Subcutaneous preadipocyte (primary cell): ENCODE results near the gene KRTAP20-2. TPM values are rescaled to one million over a fixed set of nuclear protein-coding genes. Genes with fewer than 3 reads are reported as not detected.

ENCODE experiments used
- small RNA-seq: library from RNA; depleted of rRNA; stranded (forward); fragments of <200 nt; gene quantifications from one replicate; pipeline ENCODE3, GENCODE V24; 2012
- total RNA-seq: library from RNA; depleted of rRNA; stranded (reverse); fragments of >200 nt; gene quantifications from 2 replicates; pipeline ENCODE4 v1.2.3, GENCODE V29; 2012

Gene KRTAP20-2
- not detected in 2 replicates for total RNA-seq

DNA sequence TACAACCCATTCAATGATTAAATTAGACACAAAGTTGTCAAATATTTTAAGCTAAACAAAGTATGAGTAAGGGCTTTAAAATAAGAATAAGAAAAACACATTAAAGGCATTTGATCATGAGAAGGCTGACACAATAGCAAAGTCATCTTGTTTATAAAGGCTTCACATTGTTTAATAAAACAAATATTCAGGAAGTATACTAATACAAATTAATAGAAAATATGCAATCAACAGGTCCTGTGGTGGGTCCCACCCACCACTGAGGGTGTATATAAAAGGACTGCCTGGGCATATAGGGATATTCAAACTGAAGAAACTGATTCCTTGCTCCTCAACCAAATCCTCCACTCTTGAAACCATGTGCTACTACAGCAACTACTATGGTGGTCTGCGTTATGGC is at the start of gene KRTAP20-2:
KRTAP20-2 (plus strand) TSS at position 301 of the 400 bp plus-strand sequence; CDS start at position 359, 58 bp downstream.

DNA sequence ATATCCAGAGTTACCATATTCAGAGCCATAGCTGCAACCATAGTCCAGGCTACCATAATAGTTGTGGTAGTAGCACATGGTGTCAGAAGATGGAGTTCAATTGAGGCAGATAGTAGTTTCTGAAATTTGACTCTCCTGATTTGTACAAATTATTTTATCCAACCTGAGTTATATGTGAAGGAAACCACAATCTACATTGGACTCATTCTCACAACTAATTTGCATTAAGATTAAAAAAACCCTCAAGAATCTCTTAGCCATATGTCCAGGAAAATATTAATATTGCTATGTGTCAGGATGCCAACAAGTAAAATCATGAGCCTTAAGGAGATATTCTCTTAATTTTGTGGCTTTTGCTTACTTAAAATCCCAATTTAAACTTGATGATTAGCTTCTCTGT is 44.7 kb upstream of the KRTAP20-2 start, which contains the start of gene KRTAP22-2:
KRTAP22-2 (minus strand) TSS at position 101 of the 400 bp plus-strand sequence.

DNA sequence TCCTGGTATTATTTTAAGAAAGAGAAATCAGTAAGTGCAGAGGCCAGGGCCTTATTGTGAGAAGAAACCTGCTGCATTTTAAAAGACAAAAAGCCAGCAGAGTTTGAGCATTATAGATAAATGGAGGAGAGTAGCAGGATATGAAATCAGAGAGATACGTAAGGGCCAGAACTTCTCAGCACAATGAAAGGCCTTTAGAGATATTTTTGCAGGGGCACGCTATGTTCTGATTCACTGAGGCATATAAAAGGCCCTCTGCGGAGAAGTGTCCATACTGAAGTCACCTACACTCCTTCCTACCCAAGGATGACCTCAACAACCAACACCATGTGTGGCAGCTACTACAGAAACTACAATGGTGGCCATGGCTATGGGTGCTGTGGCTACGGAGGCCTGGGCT is 42.9 kb upstream of the KRTAP20-2 start, which contains the start of gene KRTAP6-3:
KRTAP6-3 (plus strand) TSS at position 301 of the 400 bp plus-strand sequence; CDS start at position 307, 6 bp downstream.

DNA sequence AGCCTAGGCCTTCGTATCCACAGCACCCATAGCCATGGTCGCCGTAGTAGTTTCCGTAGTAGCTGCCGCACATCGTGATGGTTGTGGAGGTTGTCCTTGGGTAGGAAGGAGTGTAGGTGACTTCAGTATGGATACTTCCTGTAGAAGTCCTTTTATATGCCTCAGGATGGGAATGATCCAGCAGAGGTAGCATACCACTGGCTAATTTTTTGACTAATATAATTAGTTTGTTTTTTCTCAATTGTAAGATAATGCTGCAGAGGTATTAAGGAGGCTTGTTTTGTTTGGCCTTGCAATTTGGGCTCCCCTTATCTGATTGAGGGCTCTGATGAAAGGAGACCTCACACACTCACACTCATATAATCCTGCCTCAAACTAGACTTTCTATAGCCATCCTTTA is 36.2 kb upstream of the KRTAP20-2 start, which contains the start of gene KRTAP6-2:
KRTAP6-2 (minus strand) TSS at position 101 of the 400 bp plus-strand sequence; CDS start at position 73, 28 bp downstream.

DNA sequence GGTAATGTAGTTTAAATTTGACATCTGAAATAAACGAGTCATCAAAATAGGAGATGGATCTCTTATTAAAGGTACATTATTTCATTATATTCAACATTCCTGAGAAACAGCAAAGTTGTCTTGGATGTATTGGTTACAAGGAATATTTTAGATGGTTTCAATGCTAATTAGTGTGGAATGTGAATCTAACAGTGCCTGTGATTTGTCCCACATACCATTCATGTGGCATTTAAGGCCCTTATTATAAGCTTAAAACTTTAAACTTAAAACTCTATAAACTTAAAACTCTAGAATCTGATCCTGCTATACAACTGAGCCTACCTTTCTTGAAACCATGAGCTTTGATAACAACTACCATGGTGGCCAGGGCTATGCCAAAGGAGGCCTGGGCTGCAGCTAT is 34.2 kb upstream of the KRTAP20-2 start, which contains the start of gene KRTAP22-1:
KRTAP22-1 (plus strand) TSS at position 301 of the 400 bp plus-strand sequence.

DNA sequence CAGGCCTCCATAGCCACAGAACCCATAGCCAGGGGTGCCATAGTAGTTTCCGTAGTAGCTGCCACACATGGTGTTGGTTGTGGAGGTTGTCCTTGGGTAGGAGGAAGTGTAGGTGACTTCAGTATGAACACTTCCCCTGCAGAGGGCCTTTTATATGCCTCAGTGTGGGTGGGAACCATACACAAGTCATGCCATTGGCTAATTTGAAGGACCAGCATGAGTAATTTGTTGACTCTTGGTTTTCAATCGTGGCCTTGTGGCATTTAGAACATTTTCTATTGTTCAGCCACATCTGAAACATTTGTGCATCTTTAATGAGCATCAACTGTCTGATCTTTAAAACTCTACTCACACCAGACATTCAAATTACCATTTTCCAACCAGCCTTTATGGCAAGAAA is 21.2 kb upstream of the KRTAP20-2 start, which contains the start of gene KRTAP6-1:
KRTAP6-1 (minus strand) TSS at position 95 of the 400 bp plus-strand sequence; CDS start at position 69, 26 bp downstream.

DNA sequence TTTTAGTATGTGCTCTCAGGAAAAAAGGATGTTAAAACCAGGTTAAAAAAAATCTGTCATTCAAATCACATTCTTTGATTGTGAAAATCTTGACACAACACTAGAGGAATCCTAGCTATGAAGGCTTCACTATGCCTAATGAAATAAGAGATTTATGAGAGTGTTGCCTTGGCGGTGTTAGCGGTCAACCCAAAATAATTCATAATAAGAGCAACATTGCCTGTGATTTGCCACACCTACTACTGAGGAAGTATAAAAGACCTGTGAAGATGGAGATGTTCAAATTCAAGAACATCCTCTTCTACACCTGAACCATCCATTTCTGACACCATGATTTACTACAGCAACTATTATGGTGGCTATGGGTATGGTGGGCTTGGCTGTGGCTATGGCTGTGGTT is 18.9 kb upstream of the KRTAP20-2 start, which contains the start of gene KRTAP20-1:
KRTAP20-1 (plus strand) TSS at position 301 of the 400 bp plus-strand sequence; CDS start at position 331, 30 bp downstream.

DNA sequence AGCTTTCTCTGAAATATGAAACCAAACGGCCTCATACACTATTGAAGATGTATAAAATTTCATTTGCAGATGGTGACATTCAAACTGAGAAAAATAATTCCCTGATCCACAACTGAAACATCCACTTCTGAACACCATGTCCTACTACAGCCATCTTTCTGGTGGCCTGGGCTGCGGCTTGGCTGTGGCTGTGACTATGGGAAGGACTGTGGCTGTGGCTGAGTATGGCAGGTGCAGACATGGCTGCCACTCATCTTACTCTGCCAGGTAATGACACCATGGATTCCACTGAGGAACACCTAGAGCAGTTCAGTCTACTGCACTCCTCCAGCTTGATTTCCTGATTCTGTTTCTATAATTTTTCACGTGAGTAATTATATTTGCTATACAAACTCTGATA is 14.5 kb upstream of the KRTAP20-2 start, which contains the start of gene KRTAP20-4:
KRTAP20-4 (plus strand) TSS at position 106 of the 400 bp plus-strand sequence.

DNA sequence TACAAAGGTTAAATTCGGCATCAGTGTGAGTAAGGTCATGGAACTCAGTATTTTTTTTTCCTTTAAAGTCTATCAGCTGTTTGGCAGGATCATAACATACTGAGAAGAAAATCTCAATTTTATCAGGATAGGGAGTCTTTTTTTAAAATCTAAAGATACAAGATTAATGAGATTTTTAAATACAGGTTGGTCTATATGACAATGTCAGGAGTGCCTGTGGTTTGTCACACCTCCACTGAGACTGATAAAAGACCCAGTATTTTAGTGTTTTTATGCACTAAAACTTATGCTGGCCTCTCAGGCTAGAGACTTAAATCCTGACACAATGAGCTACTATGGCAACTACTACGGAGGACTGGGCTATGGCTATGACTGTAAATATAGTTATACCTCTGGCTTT is 7.6 kb downstream of the KRTAP20-2 start, which contains the start of gene KRTAP20-3:
KRTAP20-3 (plus strand) TSS at position 301 of the 400 bp plus-strand sequence.

Small RNAs within 50 kb of the gene (small RNA-seq; reads per million reads assigned to genes)
- gene KRTAP20-1, result not detected
- gene KRTAP20-3, result not detected
- gene KRTAP20-4, result not detected
- gene KRTAP22-1, result not detected
- not detected for gene KRTAP22-2

Other genes starting within 250 kb of the KRTAP20-2 start
- gene KRTAP13-1, start 239.2 kb upstream of the KRTAP20-2 start, total RNA-seq, result not detected in 2 replicates
- not detected in 2 replicates for gene KRTAP13-3, start 209.3 kb upstream of the KRTAP20-2 start, total RNA-seq
- gene KRTAP13-4, start 205.0 kb upstream of the KRTAP20-2 start, total RNA-seq, result not detected in 2 replicates
- gene KRTAP15-1, start 194.9 kb upstream of the KRTAP20-2 start, total RNA-seq, result not detected in 2 replicates
- gene KRTAP19-1, start 154.8 kb upstream of the KRTAP20-2 start, total RNA-seq, result not detected in 2 replicates
- not detected in 2 replicates for gene KRTAP19-2, start 147.8 kb upstream of the KRTAP20-2 start, total RNA-seq
- gene KRTAP19-3, start 143.2 kb upstream of the KRTAP20-2 start, total RNA-seq, result not detected in 2 replicates
- gene KRTAP19-4, start 138.0 kb upstream of the KRTAP20-2 start, total RNA-seq, result not detected in 2 replicates
- gene KRTAP19-5, start 133.1 kb upstream of the KRTAP20-2 start, total RNA-seq, result not detected in 2 replicates
- not detected in 2 replicates for gene KRTAP19-6, start 93.3 kb upstream of the KRTAP20-2 start, total RNA-seq
- not detected in 2 replicates for gene KRTAP19-7, start 73.9 kb upstream of the KRTAP20-2 start, total RNA-seq
- gene KRTAP22-2, start 44.8 kb upstream of the KRTAP20-2 start, total RNA-seq, result not detected in 2 replicates
- not detected in 2 replicates for gene KRTAP6-3, start 42.8 kb upstream of the KRTAP20-2 start, total RNA-seq
- gene KRTAP6-2, start 36.3 kb upstream of the KRTAP20-2 start, total RNA-seq, result not detected in 2 replicates
- gene KRTAP22-1, start 34.1 kb upstream of the KRTAP20-2 start, total RNA-seq, result not detected in 2 replicates
- gene KRTAP6-1, start 21.3 kb upstream of the KRTAP20-2 start, total RNA-seq, result not detected in 2 replicates
- gene KRTAP20-1, start 18.8 kb upstream of the KRTAP20-2 start, total RNA-seq, result not detected in 2 replicates
- not detected in 2 replicates for gene KRTAP20-4, start 14.6 kb upstream of the KRTAP20-2 start, total RNA-seq
- gene KRTAP20-3, start 7.7 kb downstream of the KRTAP20-2 start, total RNA-seq, result not detected in 2 replicates
- not detected in 2 replicates for gene KRTAP21-3, start 83.6 kb downstream of the KRTAP20-2 start, total RNA-seq
- gene KRTAP21-2, start 112.1 kb downstream of the KRTAP20-2 start, total RNA-seq, result not detected in 2 replicates
- not detected in 2 replicates for gene KRTAP21-1, start 120.2 kb downstream of the KRTAP20-2 start, total RNA-seq
- not detected in 2 replicates for gene KRTAP8-1, start 178.1 kb downstream of the KRTAP20-2 start, total RNA-seq
- not detected in 2 replicates for gene KRTAP7-1, start 194.6 kb downstream of the KRTAP20-2 start, total RNA-seq
- gene KRTAP11-1, start 246.4 kb downstream of the KRTAP20-2 start, total RNA-seq, result 0.73 TPM in 1 of 2 replicates, not detected in the other